Hepatocyte (in vitro differentiated cells): Measurements from ENCODE around the gene TNFRSF1A. TPM values are rescaled to one million over a fixed set of nuclear protein-coding genes. Genes with fewer than 3 reads are reported as not detected.

ENCODE experiments used
- DNase-seq: peaks from one replicate; pipeline ENCODE4 v3.0.0-alpha.2; 2016; ENCODE audit warnings: low spot score
- H2AFZ ChIP-seq: fragments of 200-600 bp; sonication (generic); 2 replicates; pipeline ENCODE4 v1.6.0; 2016; ENCODE audit warnings: antibody characterized with exemption, mild to moderate bottlenecking
- H3K27ac ChIP-seq: fragments of 200-600 bp; sonication (generic); 2 replicates; pipeline ENCODE4 v1.5.1; 2016; ENCODE audit warnings: mild to moderate bottlenecking
- H3K27me3 ChIP-seq: fragments of 200-600 bp; sonication (generic); 2 replicates; pipeline ENCODE4 v1.6.1; 2016
- H3K36me3 ChIP-seq: fragments of 200-600 bp; sonication (generic); replicated peaks from 2 replicates; pipeline ENCODE4 v1.5.1; 2016; ENCODE audit warnings: low read depth; ENCODE audit not compliant: insufficient read depth
- H3K4me1 ChIP-seq: fragments of 200-600 bp; sonication (generic); 2 replicates; pipeline ENCODE4 v1.5.1; 2016; ENCODE audit warnings: mild to moderate bottlenecking, moderate library complexity; ENCODE audit not compliant: insufficient read depth
- H3K4me2 ChIP-seq: fragments of 200-600 bp; sonication (generic); 2 replicates; pipeline ENCODE4 v1.6.0; 2016
- H3K4me3 ChIP-seq: fragments of 200-600 bp; sonication (generic); 2 replicates; pipeline ENCODE4 v1.5.1; 2016; ENCODE audit warnings: mild to moderate bottlenecking
- H3K79me2 ChIP-seq: fragments of 200-600 bp; sonication (generic); 2 replicates; pipeline ENCODE4 v1.6.0; 2017; ENCODE audit warnings: mild to moderate bottlenecking
- H3K9me2 ChIP-seq: fragments of 200-600 bp; sonication (generic); replicated peaks from 2 replicates; pipeline ENCODE4 v1.6.0; 2017; ENCODE audit warnings: mild to moderate bottlenecking; ENCODE audit not compliant: insufficient read depth
- H3K9me3 ChIP-seq: fragments of 200-600 bp; sonication (generic); 2 replicates; pipeline ENCODE4 v1.5.1; 2016; ENCODE audit warnings: low read depth, mild to moderate bottlenecking
- H4K20me1 ChIP-seq: fragments of 200-600 bp; sonication (generic); 2 replicates; pipeline ENCODE4 v1.6.0; 2016; ENCODE audit warnings: mild to moderate bottlenecking; ENCODE audit not compliant: insufficient read depth, poor library complexity, severe bottlenecking
- CTCF ChIP-seq: fragments of 200-600 bp; sonication (generic); IDR thresholded peaks from 2 replicates; pipeline ENCODE4 v1.5.1; 2016; ENCODE audit warnings: antibody characterized with exemption, mild to moderate bottlenecking; ENCODE audit not compliant: poor library complexity
- EZH2 ChIP-seq: fragments of 200-600 bp; sonication (generic); IDR thresholded peaks from 2 replicates; pipeline ENCODE4 v1.6.1; 2016; ENCODE audit warnings: antibody characterized with exemption, mild to moderate bottlenecking, borderline replicate concordance
- EZH2phosphoT487 ChIP-seq: fragments of 200-600 bp; sonication (generic); IDR thresholded peaks from one replicate; pipeline ENCODE4 v1.6.1; 2018; ENCODE audit warnings: antibody characterized with exemption, mild to moderate bottlenecking, low read depth, moderate library complexity; ENCODE audit not compliant: unreplicated experiment, severe bottlenecking
- WGBS: methylation state at CpG from one replicate; pipeline ENCODE4 v1.1.6; 2016; ENCODE audit warnings: low lambda C conversion rate; ENCODE audit errors: missing lambda C conversion rate; 5-methylcytosine and 5-hydroxymethylcytosine counted together
- polyA plus RNA-seq: library from polyadenylated mRNA; unstranded; fragments of >200 nt; fragmentation: Nextera tagmentation; extraction: Ambion mirVana; gene quantifications from 2 replicates; pipeline ENCODE4 v1.2.1, GENCODE V29; 2016
- total RNA-seq: library from RNA; depleted of rRNA; stranded (reverse); fragments of >200 nt; gene quantifications from 2 replicates; pipeline ENCODE4 v1.2.3, GENCODE V29; 2014

Gene TNFRSF1A
- total and polyA plus RNA-seq, 2 experiments from 2014 or later, result 147 to 168 TPM

GRCh38 chr12:6360578-6361490, 19.0 kb upstream of the TNFRSF1A start:
- Histone ChIP-seq H3K9me3 (no peaks in the 10 kb centered on the region), H4K20me1 (no peaks in the 10 kb centered on the region), H3K9me2 (no peaks in the 10 kb centered on the region), H3K4me3 (no peak overlapping the region), H2AFZ (no peak overlapping the region), H3K4me1 (peaks cover 10% of the 10 kb centered on the region), H3K27ac (peak overlapping the region; percentile 78), H3K36me3 (no peaks in the 10 kb centered on the region), H3K4me2 (no peak overlapping the region), H3K79me2 (no peaks in the 10 kb centered on the region), H3K27me3 (no peaks in the 10 kb centered on the region)
- DNase-seq, result no peak
- TF ChIP-seq EZH2phosphoT487 (no peak), EZH2 (no peak), CTCF (no peak)
- WGBS, result 81% methylated on average over 11 of the region's 11 CpGs

- Histone ChIP-seq H3K4me2 (no peak overlapping the region), H3K4me3 (no peak overlapping the region), H3K27ac (peak overlapping the region; percentile 78), H3K9me3 (no peaks in the 10 kb centered on the region), H3K9me2 (no peaks in the 10 kb centered on the region), H3K4me1 (peaks cover 10% of the 10 kb centered on the region), H2AFZ (no peak overlapping the region), H3K79me2 (no peaks in the 10 kb centered on the region), H3K36me3 (no peaks in the 10 kb centered on the region), H4K20me1 (no peaks in the 10 kb centered on the region), H3K27me3 (no peaks in the 10 kb centered on the region)
- DNase-seq, result no peak
- TF ChIP-seq CTCF (no peak), EZH2 (no peak), EZH2phosphoT487 (no peak)
- WGBS, result 79% methylated on average over 7 of the region's 7 CpGs
Measured at GRCh38 chr12:6360080-6360571, 18.2 kb upstream of the TNFRSF1A start.

GRCh38 chr12:6358881-6359280, 17.0 kb upstream of the TNFRSF1A start:
- Histone ChIP-seq H4K20me1 (no peaks in the 10 kb centered on the region), H3K79me2 (no peaks in the 10 kb centered on the region), H3K36me3 (no peaks in the 10 kb centered on the region), H3K4me3 (no peak overlapping the region), H3K27me3 (no peaks in the 10 kb centered on the region), H3K27ac (no peak overlapping the region), H3K9me3 (no peaks in the 10 kb centered on the region), H2AFZ (no peak overlapping the region), H3K4me2 (no peak overlapping the region), H3K9me2 (no peaks in the 10 kb centered on the region), H3K4me1 (peaks cover 10% of the 10 kb centered on the region)
- DNase-seq, result no peak
- TF ChIP-seq EZH2 (no peak), EZH2phosphoT487 (no peak), CTCF (no peak)
- 60% methylated on average over 1 of the region's 1 CpG for WGBS
